ENCODE data around the gene AKNA.

Gene AKNA

GRCh38 chr9:114371973-114372917, 15.5 kb downstream of the AKNA start:
- Histone ChIP-seq H3K4me3 (ENCODE audit: low read depth in 1 of 2, low read length in 2 of 2) (no peak overlapping the region), H3K9ac (ENCODE audit: low read depth in 1 of 2, low read length in 2 of 2) (peak overlapping the region in 1 of 2 donors; percentile 37), H3K36me3 (ENCODE audit: control insufficient read depth in 1 of 2, insufficient read depth in 2 of 2, low read length in 2 of 2) (peaks cover 37 to 67% of the 10 kb centered on the region in 2 donors), H3K9me3 (ENCODE audit: control insufficient read depth in 1 of 2, low read length in 2 of 2) (no peaks in the 10 kb centered on the region), H3K27me3 (ENCODE audit: control insufficient read depth in 1 of 2, insufficient read depth in 2 of 2, low read length in 2 of 2) (no peaks in the 10 kb centered on the region), H3K4me1 (ENCODE audit: control insufficient read depth in 1 of 2, insufficient read depth in 2 of 2, low read length in 2 of 2) (peaks cover 33 to 43% of the 10 kb centered on the region in 2 donors), H3K27ac (ENCODE audit: low read depth, low read length) (peak overlapping the region; percentile 61)

- peaks cover 31 to 63% of the 10 kb centered on the region in 2 donors for H3K36me3 ChIP-seq (ENCODE audit: control insufficient read depth in 1 of 2, insufficient read depth in 2 of 2, low read length in 2 of 2)
- no peak overlapping the region for H3K27ac ChIP-seq (ENCODE audit: low read depth, low read length)
- H3K4me1 ChIP-seq (ENCODE audit: control insufficient read depth in 1 of 2, insufficient read depth in 2 of 2, low read length in 2 of 2), result peaks cover 36 to 46% of the 10 kb centered on the region in 2 donors
- no peaks in the 10 kb centered on the region for H3K27me3 ChIP-seq (ENCODE audit: control insufficient read depth in 1 of 2, insufficient read depth in 2 of 2, low read length in 2 of 2)
- H3K9ac ChIP-seq (ENCODE audit: low read depth in 1 of 2, low read length in 2 of 2), result peak overlapping the region in 1 of 2 donors; percentile 7
- H3K9me3 ChIP-seq (ENCODE audit: control insufficient read depth in 1 of 2, low read length in 2 of 2), result no peaks in the 10 kb centered on the region
- H3K4me3 ChIP-seq (ENCODE audit: low read depth in 1 of 2, low read length in 2 of 2), result no peak overlapping the region
Measured at GRCh38 chr9:114371343-114371944, 16.3 kb downstream of the AKNA start.

DNA sequence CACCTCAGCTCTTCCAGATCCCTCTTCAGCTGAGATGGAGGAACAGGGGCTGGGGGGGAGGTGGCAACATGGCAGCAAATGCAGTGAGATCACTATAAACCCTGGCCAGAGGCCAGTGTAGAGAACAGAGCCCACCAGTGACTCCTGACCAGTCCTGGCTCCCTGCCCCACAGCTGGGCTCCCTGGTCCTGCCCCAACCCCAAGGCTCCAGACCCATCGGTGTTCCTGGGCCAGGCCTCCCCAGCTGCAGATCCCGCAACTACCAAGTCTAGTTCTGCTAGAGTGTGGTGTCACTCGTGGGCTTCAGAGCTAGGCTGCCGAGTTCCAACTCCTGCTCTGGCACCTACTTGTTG, 16.8 kb downstream of the AKNA start:
- H3K27ac ChIP-seq (ENCODE audit: low read depth, low read length), result no peak overlapping the region
- no peaks in the 10 kb centered on the region for H3K9me3 ChIP-seq (ENCODE audit: control insufficient read depth in 1 of 2, low read length in 2 of 2)
- H3K36me3 ChIP-seq (ENCODE audit: control insufficient read depth in 1 of 2, insufficient read depth in 2 of 2, low read length in 2 of 2), result peaks cover 31 to 60% of the 10 kb centered on the region in 2 donors
- no peak overlapping the region for H3K4me3 ChIP-seq (ENCODE audit: low read depth in 1 of 2, low read length in 2 of 2)
- no peaks in the 10 kb centered on the region for H3K27me3 ChIP-seq (ENCODE audit: control insufficient read depth in 1 of 2, insufficient read depth in 2 of 2, low read length in 2 of 2)
- H3K4me1 ChIP-seq (ENCODE audit: control insufficient read depth in 1 of 2, insufficient read depth in 2 of 2, low read length in 2 of 2), result peaks cover 36 to 46% of the 10 kb centered on the region in 2 donors
- H3K9ac ChIP-seq (ENCODE audit: low read depth in 1 of 2, low read length in 2 of 2), result no peak overlapping the region

DNA sequence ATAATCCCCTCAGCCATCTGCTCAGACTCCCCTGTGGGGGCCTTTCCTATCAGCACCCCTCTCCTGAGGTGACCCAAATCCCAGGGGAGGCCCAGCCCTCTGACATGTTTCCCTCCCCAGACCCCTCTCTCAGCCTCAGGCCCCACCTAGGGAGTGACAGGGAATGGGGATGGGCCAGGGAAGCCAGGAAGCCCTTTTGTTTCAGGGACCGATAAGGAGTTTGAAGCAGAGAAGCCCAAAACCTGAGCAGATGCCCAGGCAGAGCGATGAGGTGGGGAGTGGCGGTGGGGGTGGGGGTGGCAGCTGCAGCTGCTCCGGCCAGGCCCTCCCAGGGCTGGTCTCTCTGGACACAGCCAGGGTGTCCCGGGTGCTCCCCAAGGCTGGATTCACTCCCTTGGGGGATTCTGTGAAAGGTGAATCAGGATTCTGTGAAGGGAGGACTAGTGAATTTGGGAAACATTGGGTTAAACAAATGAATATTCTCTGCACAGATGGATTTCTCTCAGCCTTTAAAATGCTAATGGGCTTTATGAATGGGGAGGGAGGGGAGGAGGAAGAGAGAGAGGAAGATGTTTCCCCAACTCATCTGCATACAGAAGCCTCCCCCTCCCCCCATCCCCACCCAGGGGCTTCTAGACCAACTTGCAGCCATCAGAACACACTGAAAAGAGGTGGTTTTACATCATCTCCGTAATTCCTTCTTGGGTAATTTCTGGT, 17.4 kb downstream of the AKNA start:
- Histone ChIP-seq H3K36me3 (ENCODE audit: control insufficient read depth in 1 of 2, insufficient read depth in 2 of 2, low read length in 2 of 2) (peaks cover 31 to 64% of the 10 kb centered on the region in 2 donors), H3K4me1 (ENCODE audit: control insufficient read depth in 1 of 2, insufficient read depth in 2 of 2, low read length in 2 of 2) (peaks cover 36 to 50% of the 10 kb centered on the region in 2 donors), H3K27ac (ENCODE audit: low read depth, low read length) (no peak overlapping the region)

DNA sequence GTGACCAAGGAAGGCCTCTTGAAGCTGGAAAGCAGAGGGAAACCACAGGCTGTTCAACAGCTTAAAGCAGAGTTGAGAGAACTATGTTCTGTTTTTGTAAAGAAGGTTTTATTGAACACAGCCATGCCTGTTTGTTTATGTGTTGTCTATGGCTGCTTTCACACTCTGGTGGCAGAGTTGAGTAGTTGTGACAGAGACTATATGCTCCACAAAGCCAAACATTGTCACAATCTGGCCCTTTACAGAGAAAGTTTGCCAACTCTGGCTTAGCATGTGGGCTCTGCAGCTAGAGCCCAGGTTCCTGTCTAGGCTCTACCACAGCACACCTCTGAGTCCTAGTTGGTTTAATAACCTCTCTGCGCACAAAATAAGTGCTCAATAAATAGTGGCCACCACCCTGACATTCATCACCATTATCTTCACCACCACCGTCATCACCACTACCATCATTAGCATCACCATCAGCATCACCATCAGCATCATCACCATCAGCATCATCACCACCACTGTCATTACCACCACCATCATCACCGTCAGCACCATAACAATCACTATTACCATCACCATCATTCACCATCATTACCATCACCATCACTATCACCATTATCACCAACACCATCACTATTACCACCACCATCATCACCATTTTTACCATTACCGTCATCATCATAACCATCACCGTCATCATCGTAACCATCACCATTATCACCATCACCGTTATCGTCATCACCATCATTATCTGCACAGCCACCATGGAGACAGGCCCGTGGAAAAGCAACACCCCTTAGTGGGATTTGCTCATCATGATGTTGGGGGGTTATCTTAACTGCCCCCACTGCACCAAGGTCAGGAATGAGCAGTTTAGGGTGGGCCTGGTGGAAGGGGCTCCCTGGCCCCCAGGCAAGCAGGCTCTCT, 18.3 kb downstream of the AKNA start:
- no peak overlapping the region for H3K27ac ChIP-seq (ENCODE audit: low read depth, low read length)
- H3K27me3 ChIP-seq (ENCODE audit: control insufficient read depth in 1 of 2, insufficient read depth in 2 of 2, low read length in 2 of 2), result no peaks in the 10 kb centered on the region
- H3K4me3 ChIP-seq (ENCODE audit: low read depth in 1 of 2, low read length in 2 of 2), result peak overlapping the region in 1 of 2 donors; percentile 32
- no peaks in the 10 kb centered on the region for H3K9me3 ChIP-seq (ENCODE audit: control insufficient read depth in 1 of 2, low read length in 2 of 2)
- no peak overlapping the region for H3K9ac ChIP-seq (ENCODE audit: low read depth in 1 of 2, low read length in 2 of 2)
- H3K4me1 ChIP-seq (ENCODE audit: control insufficient read depth in 1 of 2, insufficient read depth in 2 of 2, low read length in 2 of 2), result peaks cover 41 to 50% of the 10 kb centered on the region in 2 donors
- peaks cover 33 to 64% of the 10 kb centered on the region in 2 donors for H3K36me3 ChIP-seq (ENCODE audit: control insufficient read depth in 1 of 2, insufficient read depth in 2 of 2, low read length in 2 of 2)

More for the DNA sequence above, 17.4 kb downstream of the AKNA start:
- H3K4me3 ChIP-seq (ENCODE audit: low read depth in 1 of 2, low read length in 2 of 2), result no peak overlapping the region
- H3K9me3 ChIP-seq (ENCODE audit: control insufficient read depth in 1 of 2, low read length in 2 of 2), result no peaks in the 10 kb centered on the region
- H3K9ac ChIP-seq (ENCODE audit: low read depth in 1 of 2, low read length in 2 of 2), result no peak overlapping the region
- H3K27me3 ChIP-seq (ENCODE audit: control insufficient read depth in 1 of 2, insufficient read depth in 2 of 2, low read length in 2 of 2), result no peaks in the 10 kb centered on the region

DNA sequence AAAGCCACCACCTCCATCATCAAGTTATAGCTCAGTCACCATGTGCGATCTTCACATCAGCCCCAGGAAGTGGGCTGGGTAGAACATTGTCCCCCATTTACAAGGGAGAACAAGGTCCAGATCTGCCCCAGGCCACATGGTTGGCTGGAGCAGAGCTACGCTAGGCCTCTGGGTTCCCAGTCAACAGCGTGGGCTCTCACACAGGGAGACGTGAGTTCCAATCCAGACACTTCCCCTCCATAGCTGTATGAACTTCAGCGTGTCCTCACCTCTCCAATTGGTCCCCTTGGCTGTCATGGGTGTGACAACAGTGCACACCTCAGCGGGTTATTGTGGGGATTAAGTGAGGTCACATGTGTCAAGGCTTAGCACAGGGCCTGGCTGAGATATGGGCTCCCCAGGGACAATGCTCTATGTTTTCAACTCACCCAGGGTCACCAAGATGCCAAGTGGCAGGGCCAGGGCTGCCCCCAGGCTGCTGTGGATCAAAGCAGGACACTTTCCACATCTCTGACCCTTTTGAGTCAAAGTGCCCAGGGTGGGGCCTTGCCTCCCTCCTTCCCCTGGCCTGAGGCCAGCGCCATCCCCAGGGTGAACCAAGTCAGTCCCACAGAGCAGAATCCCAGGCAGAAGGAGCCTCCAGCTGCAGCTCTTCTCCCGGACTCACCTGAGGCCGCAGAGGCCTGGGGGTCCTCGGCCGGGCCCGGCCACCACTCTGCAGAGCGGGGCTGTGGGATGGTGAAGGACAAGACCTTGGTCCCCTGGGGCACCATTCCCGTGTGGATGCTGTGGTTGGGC, 19.8 kb downstream of the AKNA start:
- H3K36me3 ChIP-seq (ENCODE audit: control insufficient read depth in 1 of 2, insufficient read depth in 2 of 2, low read length in 2 of 2), result peaks cover 37 to 67% of the 10 kb centered on the region in 2 donors

DNA sequence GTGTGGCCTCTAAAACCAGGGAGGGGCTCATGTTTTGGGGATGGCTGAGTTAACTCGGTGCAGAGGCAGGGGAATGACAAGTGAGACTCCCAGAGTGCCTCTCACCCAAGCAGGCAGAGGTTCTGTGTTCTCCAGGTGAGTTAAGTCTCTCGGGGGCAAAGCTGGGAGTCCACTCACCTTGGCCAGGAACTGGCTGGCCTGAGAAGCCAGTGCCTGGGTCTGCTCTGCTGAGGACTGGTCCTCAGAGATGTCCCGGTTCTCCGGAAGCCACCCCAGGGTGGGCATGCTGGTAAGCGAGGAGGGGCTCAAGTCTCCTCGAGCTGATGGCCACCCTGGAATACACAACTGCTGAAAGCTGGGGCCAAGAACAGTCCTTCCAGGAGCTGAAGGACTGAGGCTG, 20.4 kb downstream of the AKNA start:
- Histone ChIP-seq H3K4me3 (ENCODE audit: low read depth in 1 of 2, low read length in 2 of 2) (no peak overlapping the region), H3K9ac (ENCODE audit: low read depth in 1 of 2, low read length in 2 of 2) (peak overlapping the region in 1 of 2 donors; percentile 13), H3K36me3 (ENCODE audit: control insufficient read depth in 1 of 2, insufficient read depth in 2 of 2, low read length in 2 of 2) (peaks cover 43 to 67% of the 10 kb centered on the region in 2 donors), H3K9me3 (ENCODE audit: control insufficient read depth in 1 of 2, low read length in 2 of 2) (no peaks in the 10 kb centered on the region), H3K27ac (ENCODE audit: low read depth, low read length) (peak overlapping the region; percentile 43), H3K27me3 (ENCODE audit: control insufficient read depth in 1 of 2, insufficient read depth in 2 of 2, low read length in 2 of 2) (no peaks in the 10 kb centered on the region), H3K4me1 (ENCODE audit: control insufficient read depth in 1 of 2, insufficient read depth in 2 of 2, low read length in 2 of 2) (peaks cover 37 to 39% of the 10 kb centered on the region in 2 donors)

More for the DNA sequence above, 19.8 kb downstream of the AKNA start:
- Histone ChIP-seq H3K9ac (ENCODE audit: low read depth in 1 of 2, low read length in 2 of 2) (peak overlapping the region in 1 of 2 donors; percentile 13), H3K27ac (ENCODE audit: low read depth, low read length) (peak overlapping the region; percentile 43), H3K4me1 (ENCODE audit: control insufficient read depth in 1 of 2, insufficient read depth in 2 of 2, low read length in 2 of 2) (peaks cover 40% of the 10 kb centered on the region in 2 donors), H3K4me3 (ENCODE audit: low read depth in 1 of 2, low read length in 2 of 2) (no peak overlapping the region), H3K27me3 (ENCODE audit: control insufficient read depth in 1 of 2, insufficient read depth in 2 of 2, low read length in 2 of 2) (no peaks in the 10 kb centered on the region), H3K9me3 (ENCODE audit: control insufficient read depth in 1 of 2, low read length in 2 of 2) (no peaks in the 10 kb centered on the region)

DNA sequence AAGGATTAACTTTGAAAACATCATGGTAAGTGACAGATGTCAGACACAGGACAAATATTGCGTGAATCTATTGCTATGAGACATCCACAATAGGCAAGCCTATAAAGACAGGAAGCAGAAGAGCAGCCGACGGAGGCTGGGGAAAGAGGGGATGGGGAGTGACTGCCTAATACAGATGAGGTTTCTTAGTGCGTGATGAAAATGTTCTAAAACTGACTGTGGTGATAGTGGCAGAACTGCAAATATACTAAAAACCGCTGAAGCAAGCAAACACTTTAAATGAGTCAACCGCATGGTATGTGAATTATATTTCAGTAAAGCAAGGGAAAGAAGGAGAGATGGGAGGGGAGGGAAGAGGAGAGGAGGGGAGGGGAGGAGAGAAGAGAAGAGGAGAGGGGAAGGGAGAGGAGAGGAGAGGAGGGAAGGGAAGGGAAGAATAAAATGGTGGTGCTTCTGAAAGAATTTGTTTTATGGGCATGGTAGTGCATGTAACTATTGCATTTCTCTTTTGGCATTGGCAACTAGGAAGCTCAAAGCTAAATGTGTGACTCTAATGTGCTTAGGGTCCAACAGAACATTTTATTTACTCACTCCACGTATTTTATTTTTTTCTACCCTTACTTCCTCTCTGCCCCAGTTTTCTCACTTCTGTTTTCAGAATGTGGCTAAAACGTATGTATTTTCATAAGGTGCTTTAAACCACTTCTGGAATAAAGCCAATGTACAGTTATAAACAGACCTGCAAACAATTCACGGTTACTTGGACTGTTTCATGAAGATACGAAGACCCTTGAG, 21.3 kb downstream of the AKNA start:
- Histone ChIP-seq H3K4me3 (ENCODE audit: low read depth in 1 of 2, low read length in 2 of 2) (peak overlapping the region in 1 of 2 donors; percentile 16), H3K27ac (ENCODE audit: low read depth, low read length) (no peak overlapping the region), H3K9ac (ENCODE audit: low read depth in 1 of 2, low read length in 2 of 2) (peak overlapping the region in 1 of 2 donors; percentile 13), H3K4me1 (ENCODE audit: control insufficient read depth in 1 of 2, insufficient read depth in 2 of 2, low read length in 2 of 2) (peaks cover 29 to 31% of the 10 kb centered on the region in 2 donors), H3K27me3 (ENCODE audit: control insufficient read depth in 1 of 2, insufficient read depth in 2 of 2, low read length in 2 of 2) (no peaks in the 10 kb centered on the region), H3K36me3 (ENCODE audit: control insufficient read depth in 1 of 2, insufficient read depth in 2 of 2, low read length in 2 of 2) (peaks cover 43 to 70% of the 10 kb centered on the region in 2 donors), H3K9me3 (ENCODE audit: control insufficient read depth in 1 of 2, low read length in 2 of 2) (no peaks in the 10 kb centered on the region)
